Measurements from ENCODE around the gene RBFOX1.

GRCh38 chr16:7449306-7449705 lies 116.7 kb downstream of the RBFOX1 start:
- TF ChIP-seq EP300 (IDR thresholded peaks at IDR 0.05): no peak
- no peak for TF ChIP-seq CTCF (IDR thresholded peaks at IDR 0.05)
- no peak for TF ChIP-seq POLR2A (IDR thresholded peaks at IDR 0.05)

All from ovary (tissue), 3 donors.